ENCODE results near the gene UBE2D2.

The UBE2D2 gene

GRCh38 chr5:139636975-139637408 lies 75.9 kb downstream of the UBE2D2 start:
- DNase-seq, result no peak

GRCh38 chr5:139637438-139638089 lies 76.4 kb downstream of the UBE2D2 start:
- peak; percentile 73 for DNase-seq

DNA sequence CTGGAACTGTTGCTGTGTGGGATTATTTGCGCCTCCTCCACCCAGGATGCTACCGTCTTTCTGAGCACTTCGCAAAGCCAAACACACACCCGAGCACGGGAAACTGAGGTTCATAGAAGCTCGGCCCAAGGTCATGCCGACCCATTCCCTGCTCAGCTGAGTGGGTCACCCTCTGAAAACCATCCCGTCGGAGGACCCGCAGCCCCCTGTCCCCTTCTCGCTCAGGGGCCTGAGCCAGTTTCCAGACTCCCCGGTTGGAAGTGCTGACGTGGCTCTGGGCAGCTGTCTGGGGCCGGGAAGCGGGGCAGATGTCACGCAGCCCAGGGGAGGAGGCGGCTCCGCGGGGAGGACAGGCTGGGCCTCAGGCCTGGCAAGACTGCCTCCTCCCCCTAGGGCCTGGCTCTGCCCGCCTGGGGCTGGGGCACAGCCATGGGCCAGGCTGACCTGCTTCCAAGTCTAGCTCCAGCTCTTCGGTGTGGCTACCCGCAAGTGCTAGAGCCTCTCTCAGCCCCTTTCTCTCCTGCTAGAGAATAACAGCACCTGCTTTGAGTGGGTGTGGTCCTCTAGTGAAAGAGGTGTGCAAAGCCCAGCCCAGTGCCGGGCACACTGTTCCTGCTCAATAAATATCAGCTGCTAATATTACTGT lies 77.1 kb downstream of the UBE2D2 start:
- DNase-seq, result peak; percentile 78

DNA sequence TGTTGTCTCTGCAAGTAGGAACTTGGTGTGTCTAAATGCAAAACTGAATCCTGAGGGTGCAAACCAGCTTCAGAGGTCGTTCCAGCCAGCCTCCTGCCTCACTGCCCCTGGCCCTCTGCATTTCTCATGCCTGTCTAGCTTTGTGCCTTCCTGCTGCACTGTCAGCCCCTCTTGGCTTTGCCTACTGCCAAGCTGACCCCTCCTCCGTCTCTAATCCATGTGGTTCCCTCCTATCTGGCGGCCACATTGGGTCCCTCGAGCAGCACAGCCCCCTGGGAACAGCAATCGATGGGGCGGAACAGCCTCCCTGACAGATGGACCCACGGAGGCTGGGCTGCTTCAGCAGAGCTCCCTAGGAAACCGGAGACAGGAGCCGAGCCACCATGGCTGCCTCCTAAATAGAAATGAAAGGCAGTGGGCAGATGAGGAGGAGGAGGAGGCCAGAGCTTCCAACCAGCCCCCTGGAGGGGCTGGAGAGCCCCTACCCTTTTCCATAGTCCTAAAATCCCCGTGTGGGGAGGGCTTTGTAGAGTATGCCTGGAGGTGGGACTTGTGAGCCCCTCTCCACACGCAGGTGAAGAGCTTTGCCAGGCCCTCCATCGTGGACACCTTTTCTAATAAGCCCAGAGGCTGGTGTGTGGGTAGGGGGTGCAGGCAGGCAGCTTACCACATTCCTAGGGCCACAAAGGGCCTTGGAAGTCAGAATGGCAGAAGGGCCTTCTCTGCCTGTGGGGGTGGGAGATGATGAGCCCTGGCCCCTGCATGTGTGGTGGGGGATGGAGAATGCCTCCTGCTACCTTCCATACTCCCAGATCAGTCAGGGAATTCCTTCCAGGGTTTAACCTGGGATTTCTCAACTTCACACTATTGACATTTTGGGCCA lies 77.8 kb downstream of the UBE2D2 start:
- DNase-seq, result no peak

- no peak for DNase-seq
Observed at GRCh38 chr5:139639619-139640380, 78.7 kb downstream of the UBE2D2 start.

DNA sequence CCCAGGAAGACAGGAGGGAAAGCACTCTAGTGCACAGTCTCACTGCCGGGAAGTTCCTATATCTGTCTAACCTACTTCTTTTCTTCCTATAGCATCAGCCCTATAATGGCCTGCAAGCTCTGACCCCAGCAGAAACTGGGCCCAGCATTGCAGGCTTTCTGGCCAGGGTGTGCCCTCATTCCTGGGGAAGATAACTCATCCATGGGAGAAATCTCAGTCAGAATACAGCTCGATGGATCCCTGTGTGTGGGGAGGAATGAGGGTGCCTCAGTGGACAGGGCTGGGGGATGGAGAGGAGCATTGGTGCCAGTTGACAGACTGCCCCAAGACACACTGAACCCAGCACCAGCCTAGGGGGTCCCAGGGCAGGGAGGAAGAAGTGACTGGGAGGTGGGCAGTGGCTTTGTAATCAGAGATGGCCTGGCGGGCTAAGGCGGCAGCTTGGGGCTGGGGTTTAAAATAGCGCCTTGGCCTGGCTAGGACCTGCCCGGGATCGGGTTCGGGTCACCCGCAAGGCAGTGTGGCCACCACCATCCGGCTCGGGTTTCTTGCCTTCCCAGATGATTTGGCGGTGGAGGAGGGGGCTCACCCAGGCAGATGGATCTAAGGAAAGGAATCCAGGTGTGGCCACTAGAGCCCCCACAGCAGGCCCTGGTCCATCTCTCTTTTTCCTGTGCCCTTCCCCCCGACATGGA lies 79.4 kb downstream of the UBE2D2 start:
- no peak for DNase-seq

DNA sequence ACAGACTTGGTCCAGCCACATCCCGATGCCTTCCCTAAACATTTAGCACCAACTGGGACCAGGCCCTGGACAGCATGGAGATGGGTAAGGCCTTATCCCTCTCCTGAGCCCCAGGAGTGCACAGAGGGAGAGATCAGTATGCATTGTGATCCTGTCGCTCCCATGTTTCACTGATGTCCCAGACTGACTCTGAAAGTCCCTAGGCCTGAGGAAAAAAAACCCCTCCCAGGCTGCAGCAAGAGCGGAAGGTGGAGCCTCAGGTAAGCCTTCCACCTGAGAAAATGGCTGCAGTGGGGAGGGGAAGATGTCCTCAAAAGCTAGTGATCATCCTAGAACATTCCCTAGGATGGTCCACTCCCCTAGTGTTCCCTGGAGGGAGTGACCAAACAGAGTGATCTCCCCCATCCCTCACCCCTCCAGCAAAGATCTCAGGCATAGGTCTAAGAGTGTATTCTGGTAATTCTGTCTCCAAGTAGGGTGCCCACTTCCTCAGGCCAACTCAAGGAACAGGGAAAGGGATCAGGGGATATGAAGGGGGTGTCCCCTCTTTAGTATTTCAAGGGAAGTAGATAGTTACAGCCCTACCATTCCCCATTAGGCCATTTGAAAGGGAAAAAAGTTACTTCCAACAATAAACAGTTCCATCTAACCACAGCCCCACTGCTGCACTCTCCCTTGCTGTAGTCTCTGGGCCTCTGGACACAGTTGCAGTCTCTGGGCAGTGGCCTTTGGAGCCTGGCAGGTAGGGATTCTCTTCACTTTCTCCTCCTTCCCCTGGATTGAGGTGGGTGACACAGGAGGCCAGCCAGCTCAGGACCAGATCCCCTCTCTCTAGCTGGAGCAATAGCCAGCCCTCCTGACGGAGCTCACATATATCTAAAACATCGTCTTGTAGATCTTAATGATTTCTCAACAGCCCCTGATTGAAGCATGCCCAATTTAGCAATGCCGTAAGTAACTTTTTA lies 80.3 kb downstream of the UBE2D2 start:
- peak; percentile 1 for DNase-seq

GRCh38 chr5:139642213-139642612 lies 81.1 kb downstream of the UBE2D2 start:
- DNase-seq, result no peak

DNA sequence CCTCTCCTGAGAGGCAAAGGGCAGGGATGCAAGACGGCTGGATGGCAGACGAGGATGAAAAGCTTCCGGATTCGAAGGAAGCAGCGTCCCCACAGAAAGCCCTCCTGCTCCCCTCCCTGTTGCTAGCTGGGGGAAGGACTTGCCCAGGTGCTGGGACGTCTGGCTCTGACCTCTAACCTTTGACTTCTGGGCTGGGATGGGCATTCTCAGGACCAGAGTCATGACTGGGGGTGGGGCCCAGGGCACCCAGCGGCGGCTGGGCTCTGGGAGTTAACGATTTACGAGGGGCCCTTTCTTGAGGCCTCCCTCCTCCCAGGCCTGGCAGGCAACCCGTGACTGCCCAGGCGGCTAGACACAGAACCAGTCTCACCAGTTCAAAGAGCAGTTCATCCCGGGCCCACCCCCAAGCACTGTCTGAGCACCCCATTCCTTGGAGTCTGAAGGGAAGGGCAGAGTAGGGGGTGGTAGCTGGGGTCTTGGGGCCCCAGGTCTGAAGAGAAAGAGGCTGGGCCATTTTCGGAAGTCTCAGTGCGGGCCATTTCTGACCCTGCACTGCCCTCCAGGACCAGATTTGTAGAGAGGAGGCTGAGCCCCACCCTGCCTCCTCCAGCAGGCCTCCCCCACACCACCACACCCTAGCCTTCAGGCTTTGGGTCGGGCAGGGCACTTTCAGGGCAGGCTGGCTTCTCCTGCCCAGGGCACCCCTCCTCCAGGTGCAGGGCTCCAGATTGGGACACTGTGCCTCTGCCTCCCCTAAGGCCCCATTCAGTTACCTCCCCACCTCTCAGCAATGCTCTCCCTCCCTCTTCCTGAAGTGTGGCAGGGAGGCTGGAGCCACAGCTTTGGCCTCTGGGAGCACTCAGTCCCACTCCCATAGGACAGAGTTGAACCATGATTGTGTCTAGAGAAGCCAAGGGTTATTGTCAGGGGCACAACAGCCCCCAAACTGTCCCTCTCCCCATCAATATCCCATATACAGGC lies 82.0 kb downstream of the UBE2D2 start:
- DNase-seq, result peak; percentile 0

DNA sequence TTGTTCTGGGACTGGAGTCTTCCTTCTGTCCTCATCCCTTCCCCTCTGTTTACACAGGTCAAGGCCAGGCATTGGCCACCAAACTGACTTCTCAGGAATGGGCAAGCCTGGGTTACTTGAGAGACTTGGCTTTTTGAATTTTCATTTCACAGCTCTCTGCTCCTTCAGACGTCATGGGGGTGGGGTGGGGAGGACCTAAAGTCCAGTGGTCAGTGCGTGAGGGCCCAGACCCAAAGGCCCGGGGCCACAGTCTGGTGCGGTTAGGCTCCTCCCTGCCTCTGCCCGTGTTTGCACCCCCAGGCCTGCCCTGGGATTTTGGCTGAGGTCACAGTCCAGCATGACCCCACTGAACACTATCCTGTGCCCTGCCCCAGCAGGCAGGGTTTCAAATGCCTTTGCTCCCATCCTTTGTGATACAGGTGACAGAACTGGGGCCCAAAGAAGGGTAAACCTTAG lies 82.9 kb downstream of the UBE2D2 start:
- DNase-seq, result no peak

DNA sequence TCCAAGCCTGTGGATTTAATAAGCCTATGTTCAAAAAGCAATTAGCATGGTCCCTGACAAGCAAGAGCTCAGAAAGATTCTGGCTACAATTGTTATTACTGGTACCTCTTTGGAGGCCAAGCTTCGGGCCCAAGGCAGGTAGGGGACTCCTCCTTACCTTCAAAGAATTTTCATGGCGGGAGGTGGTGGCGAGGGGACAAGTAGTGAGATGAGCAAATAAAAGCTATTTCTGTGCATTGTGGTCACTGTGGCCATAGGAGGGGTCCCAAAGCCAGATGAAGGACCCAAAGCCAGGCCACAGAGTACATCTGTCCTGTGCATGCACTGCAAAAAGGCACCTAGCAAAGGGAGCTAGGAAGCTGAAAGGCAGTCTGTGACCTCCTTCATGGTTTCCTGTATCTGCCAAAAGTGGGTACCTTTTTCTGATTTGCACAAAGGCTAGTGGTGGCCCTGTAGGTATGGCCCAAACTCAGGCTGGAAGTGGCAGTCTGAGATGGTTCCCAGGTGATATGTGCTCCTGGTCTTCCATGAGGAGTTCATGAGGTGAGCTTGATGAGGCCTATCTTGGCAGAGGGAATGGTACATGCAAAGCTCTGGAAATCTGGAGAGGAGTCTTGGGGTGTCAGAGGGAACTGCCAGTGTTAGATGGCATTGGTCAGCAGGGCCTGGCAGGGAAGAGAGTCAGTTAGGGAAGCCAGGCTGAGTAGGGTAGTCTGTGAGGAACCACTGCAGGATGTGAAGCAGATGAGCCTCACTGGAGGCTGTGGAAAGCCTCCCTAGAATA lies 83.7 kb downstream of the UBE2D2 start:
- DNase-seq, result peak; percentile 18

- peak; percentile 0 for DNase-seq
Observed at GRCh38 chr5:139645430-139645871, 84.3 kb downstream of the UBE2D2 start.

DNA sequence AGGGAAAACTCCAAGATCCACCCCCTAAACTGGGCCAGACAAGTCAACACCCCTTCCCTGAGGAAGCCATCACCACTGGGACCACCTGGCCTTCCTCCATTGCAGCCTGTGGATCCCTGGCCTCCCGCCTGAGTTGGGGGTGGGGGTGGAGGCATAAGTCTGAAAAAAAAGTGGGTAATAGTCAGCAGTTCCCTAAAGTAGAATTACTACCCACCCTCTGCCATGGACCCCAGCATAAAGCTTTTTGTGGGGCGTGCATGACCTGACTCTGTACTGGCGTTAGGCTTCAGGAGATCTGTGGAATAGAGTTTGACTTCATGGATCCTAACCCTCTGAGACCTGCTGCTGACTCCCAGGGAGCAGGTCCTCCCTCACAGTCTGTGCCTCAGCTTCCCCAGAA lies 85.0 kb downstream of the UBE2D2 start:
- DNase-seq, result no peak

DNA sequence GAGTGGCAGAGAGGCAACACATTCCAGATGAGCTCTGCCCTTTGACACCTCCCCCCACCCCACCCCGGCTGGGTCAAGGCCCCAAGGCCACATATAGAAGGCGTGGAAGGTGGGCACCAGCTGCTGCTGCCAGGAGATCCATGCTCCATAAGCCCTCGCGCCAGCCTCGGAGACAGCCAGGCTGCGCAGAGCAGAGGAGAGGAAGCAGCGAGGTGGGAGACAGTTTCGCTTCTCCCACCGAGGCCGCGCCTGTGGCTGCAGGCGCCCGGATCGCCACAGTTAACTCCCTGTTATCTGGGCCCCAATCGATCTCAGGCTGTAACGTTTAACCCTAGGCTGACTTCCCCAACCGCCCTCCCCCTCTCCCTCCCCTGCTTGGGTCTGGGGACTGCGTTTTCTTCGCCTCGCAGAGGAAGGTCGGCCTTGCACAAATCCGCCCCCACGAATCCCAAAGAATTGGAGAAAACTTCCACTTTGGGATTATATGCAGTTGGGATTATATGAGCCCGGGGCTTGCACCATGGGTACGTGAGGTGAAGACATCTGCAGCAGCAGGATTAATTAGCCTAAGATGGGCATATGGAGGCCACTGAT lies 85.9 kb downstream of the UBE2D2 start:
- peak; percentile 79 for DNase-seq

DNA sequence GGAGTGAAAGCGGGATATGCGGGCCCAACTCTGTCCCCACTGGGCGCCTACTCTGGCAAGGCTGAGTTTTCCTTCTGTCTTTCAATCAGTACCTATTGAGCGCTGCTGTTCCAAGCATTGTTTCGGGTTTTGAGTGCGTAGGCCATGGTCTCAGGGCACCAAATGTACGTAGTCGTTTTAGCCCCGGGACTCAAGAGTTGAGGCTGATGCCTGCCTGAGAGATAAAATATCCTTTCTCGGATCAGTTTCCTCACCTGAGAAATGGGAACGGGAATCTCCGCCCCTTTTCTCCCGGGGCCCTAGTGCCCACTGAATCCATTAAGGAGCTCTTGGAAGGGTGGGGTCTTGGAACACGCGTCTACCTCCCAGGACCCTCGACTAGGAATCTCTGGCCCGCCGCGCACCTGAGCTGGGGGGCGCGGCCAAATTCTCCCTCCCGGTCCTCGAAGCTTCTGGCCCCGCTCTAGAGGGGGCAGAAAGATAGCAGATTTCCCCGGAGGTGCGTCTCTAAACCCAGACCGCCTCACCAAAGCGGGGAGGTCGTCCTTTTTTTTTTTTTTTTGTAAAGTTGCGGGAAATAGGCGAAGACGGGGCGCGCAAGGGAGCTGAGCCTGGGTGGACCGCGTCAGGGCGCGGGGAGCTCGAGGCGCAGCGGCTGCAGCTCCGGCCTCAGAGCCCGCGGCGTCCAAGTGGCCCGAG lies 86.5 kb downstream of the UBE2D2 start:
- no peak for DNase-seq

GRCh38 chr5:139648205-139649081 lies 87.3 kb downstream of the UBE2D2 start, which contains the start of gene CXXC5:
CXXC5 (plus strand) TSS chr5:139648349; CDS start chr5:139680524, 32,175 bp downstream.
- peak; percentile 81 for DNase-seq
